Measurements from ENCODE around the gene METTL8. TPM values are rescaled to one million over a fixed set of nuclear protein-coding genes. Genes with fewer than 3 reads are reported as not detected.

METTL8 gene
- polyA plus RNA-seq, 3 donors: 3.3 to 9.8 (median 6.9) TPM

DNA sequence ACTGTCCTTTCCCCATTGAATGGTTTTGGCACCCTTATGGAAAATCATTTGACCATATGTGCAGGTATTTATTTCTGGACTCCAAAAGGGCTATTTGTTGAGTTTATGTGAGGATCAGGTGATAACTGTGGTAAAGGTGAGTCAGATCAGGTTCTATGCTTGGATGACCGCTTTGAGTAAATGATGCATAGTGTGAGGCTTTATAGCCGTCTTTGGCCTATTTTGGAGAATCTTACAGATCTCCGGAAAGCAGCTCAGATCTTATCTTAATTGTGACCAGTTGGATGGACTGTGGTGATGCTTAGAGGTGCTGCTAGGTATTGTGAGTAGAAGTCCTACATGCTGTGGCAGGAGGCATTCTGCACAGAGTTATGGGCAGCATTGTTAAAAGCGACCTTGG, 126.2 kb downstream of the METTL8 start:
- intact Hi-C loops (cut with micrococcal nuclease): no loop called here
- Histone ChIP-seq H3K4me2 (replicated peaks; ENCODE audit: extremely low read depth, low read length, poor library complexity, severe bottlenecking) (no peak overlapping the region), H3K36me3 (replicated peaks in 1 of 2; ENCODE audit: control insufficient read depth in 1 of 2, insufficient read depth in 2 of 2, low read length in 2 of 2) (no peaks in the 10 kb centered on the region), H3K9me3 (replicated peaks in 1 of 2; ENCODE audit: control insufficient read depth in 1 of 2, insufficient read depth in 1 of 2, low read length in 2 of 2) (peaks cover 14% of the 10 kb centered on the region in 2 donors), H2AFZ (ENCODE audit: insufficient read depth, low read depth, low read length, poor library complexity, severe bottlenecking) (no peak overlapping the region), H3K4me3 (replicated peaks in 1 of 3; ENCODE audit: low read depth in 2 of 3, low read length in 3 of 3) (no peak overlapping the region), H4K20me1 (ENCODE audit: insufficient read depth, low read length) (no peaks in the 10 kb centered on the region), H3K27ac (ENCODE audit: low read depth in 1 of 2, low read length in 2 of 2) (no peak overlapping the region), H3K27me3 (ENCODE audit: control insufficient read depth in 2 of 2, insufficient read depth in 2 of 2, low read length in 2 of 2) (no peaks in the 10 kb centered on the region), H3K9ac (ENCODE audit: insufficient read depth, low read length, poor library complexity, severe bottlenecking) (no peak overlapping the region), H3K4me1 (ENCODE audit: control insufficient read depth in 1 of 2, insufficient read depth in 2 of 2, low read length in 2 of 2) (no peaks in the 10 kb centered on the region), H3K79me2 (ENCODE audit: insufficient read depth, low read length) (no peaks in the 10 kb centered on the region)
- Mint-ChIP-seq H3K27ac (no peak overlapping the region), H3K36me3 (peaks cover 0 to 3% of the 10 kb centered on the region in 2 donors), H3K27me3 (ENCODE audit: low read depth in 3 of 3) (no peaks in the 10 kb centered on the region), H3K9me3 (peaks cover 14 to 25% (median 21%) of the 10 kb centered on the region in 7 donors), H3K4me1 (no peaks in the 10 kb centered on the region), H3K4me3 (no peak overlapping the region)
- DNase-seq: no peak
- no peak for TF ChIP-seq CTCF (IDR thresholded peaks at IDR 0.05)
- 98% methylated on average over 3 of the region's 4 CpGs for WGBS (ENCODE audit: insufficient coverage)

DNA sequence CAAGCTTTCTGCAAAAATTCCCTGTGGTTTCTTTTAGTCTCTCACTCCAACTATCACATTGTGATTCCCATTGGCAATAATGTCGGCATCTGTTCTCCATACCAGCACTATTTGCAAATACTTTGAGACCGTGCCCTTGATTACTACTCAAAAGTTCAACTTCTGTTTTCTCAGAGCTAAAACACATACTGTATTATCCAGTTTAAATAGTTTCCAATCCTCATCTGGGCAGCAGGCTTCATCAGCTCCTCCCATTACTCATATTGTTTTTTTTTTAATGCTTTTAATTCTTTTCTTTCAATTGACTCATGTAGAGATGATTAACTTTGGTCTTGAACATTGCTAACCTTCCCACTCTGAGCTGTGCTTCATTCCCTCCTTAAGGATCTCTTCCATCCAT, 135.8 kb downstream of the METTL8 start:
- no peak overlapping the region for H3K27ac ChIP-seq (ENCODE audit: low read depth in 1 of 2, low read length in 2 of 2)
- H2AFZ ChIP-seq (ENCODE audit: insufficient read depth, low read depth, low read length, poor library complexity, severe bottlenecking): no peak overlapping the region
- Mint-ChIP-seq H3K36me3 (no peaks in the 10 kb centered on the region), H3K27me3 (ENCODE audit: low read depth in 3 of 3) (peaks cover 0 to 2% (median 0%) of the 10 kb centered on the region in 3 donors), H3K9me3 (peaks cover 0 to 7% (median 0%) of the 10 kb centered on the region in 7 donors), H3K4me1 (no peaks in the 10 kb centered on the region), H3K27ac (no peak overlapping the region), H3K4me3 (no peak overlapping the region)
- H3K36me3 ChIP-seq (replicated peaks in 1 of 2; ENCODE audit: control insufficient read depth in 1 of 2, insufficient read depth in 2 of 2, low read length in 2 of 2): no peaks in the 10 kb centered on the region
- no peak overlapping the region for H3K4me3 ChIP-seq (replicated peaks in 1 of 3; ENCODE audit: low read depth in 2 of 3, low read length in 3 of 3)
- no peaks in the 10 kb centered on the region for H3K79me2 ChIP-seq (ENCODE audit: insufficient read depth, low read length)
- H3K9ac ChIP-seq (ENCODE audit: insufficient read depth, low read length, poor library complexity, severe bottlenecking): no peak overlapping the region
- TF ChIP-seq CTCF (IDR thresholded peaks at IDR 0.05): no peak
- no peaks in the 10 kb centered on the region for H3K4me1 ChIP-seq (ENCODE audit: control insufficient read depth in 1 of 2, insufficient read depth in 2 of 2, low read length in 2 of 2)
- 100% methylated on average over 2 of the region's 2 CpGs for WGBS (ENCODE audit: insufficient coverage)
- no peaks in the 10 kb centered on the region for H4K20me1 ChIP-seq (ENCODE audit: insufficient read depth, low read length)
- intact Hi-C loops (cut with micrococcal nuclease): no loop called here
- H3K4me2 ChIP-seq (replicated peaks; ENCODE audit: extremely low read depth, low read length, poor library complexity, severe bottlenecking): no peak overlapping the region
- no peaks in the 10 kb centered on the region for H3K9me3 ChIP-seq (replicated peaks in 1 of 2; ENCODE audit: control insufficient read depth in 1 of 2, insufficient read depth in 1 of 2, low read length in 2 of 2)
- no peaks in the 10 kb centered on the region for H3K27me3 ChIP-seq (ENCODE audit: control insufficient read depth in 2 of 2, insufficient read depth in 2 of 2, low read length in 2 of 2)
- no peak for DNase-seq

Data from CD14-positive monocyte (primary cell).